ENCODE results near the gene CSPG4.

DNA sequence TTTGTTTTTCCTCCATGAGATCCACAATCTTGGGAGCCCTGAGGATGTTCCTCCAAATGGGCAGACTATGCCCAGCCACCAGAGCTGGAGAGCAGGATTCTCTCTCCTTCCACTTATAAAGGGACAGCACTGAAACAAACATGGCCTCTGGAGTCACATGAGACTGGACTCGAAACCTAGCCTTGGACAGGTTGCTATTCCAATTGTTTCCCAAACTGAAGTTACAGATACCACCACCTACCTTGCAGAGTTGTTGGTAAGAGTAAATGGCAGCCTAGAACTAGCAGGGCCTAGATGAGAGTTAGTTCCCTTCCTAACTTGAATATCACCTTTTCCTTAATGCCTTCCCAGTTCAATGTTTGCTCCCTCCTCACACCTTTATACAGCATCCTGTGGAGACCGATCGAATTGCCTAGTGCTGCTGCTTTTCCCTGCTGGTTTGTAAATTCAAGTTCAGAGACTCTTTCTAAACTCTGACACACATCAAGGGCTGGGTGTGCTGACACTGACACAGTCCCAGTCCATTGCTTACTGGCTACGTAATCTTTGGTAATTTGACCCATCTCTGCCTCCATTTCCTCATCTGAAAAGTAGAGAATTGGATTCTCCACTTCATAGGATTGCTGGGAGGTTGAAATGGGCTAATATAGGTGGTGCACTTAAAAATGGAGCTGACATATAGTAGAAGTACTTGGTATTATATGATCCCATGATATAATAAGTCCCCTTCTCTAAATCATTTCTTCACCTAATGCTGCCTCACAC, 75.2 kb downstream of the CSPG4 start:
- TF ChIP-seq, protein P1, sequence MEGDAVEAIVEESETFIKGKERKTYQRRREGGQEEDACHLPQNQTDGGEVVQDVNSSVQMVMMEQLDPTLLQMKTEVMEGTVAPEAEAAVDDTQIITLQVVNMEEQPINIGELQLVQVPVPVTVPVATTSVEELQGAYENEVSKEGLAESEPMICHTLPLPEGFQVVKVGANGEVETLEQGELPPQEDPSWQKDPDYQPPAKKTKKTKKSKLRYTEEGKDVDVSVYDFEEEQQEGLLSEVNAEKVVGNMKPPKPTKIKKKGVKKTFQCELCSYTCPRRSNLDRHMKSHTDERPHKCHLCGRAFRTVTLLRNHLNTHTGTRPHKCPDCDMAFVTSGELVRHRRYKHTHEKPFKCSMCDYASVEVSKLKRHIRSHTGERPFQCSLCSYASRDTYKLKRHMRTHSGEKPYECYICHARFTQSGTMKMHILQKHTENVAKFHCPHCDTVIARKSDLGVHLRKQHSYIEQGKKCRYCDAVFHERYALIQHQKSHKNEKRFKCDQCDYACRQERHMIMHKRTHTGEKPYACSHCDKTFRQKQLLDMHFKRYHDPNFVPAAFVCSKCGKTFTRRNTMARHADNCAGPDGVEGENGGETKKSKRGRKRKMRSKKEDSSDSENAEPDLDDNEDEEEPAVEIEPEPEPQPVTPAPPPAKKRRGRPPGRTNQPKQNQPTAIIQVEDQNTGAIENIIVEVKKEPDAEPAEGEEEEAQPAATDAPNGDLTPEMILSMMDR (optimal IDR thresholded peaks at IDR 0.05 in 1 of 3, IDR thresholded peaks at IDR 0.05 in 1 of 3, conservative IDR thresholded peaks at IDR 0.05 in 1 of 3; ENCODE audit: extremely low read depth in 1 of 3, insufficient read depth in 2 of 3, low read length in 3 of 3) = no peak
- no peak for TF ChIP-seq EZH2 (IDR thresholded peaks at IDR 0.05; ENCODE audit: low read length)
